HEK293 (cell line): ENCODE data around the gene GGN.

ENCODE experiments used
- CTCF ChIP-seq: fragments of 450-650 bp; formaldehyde crosslinking; IDR thresholded peaks from 2 replicates; pipeline ENCODE4 v1.5.1; 2016; ENCODE audit warnings: missing biosample characterization, missing genetic modification characterization
- PATZ1 ChIP-seq: fragments of 450-650 bp; formaldehyde crosslinking; IDR thresholded peaks from 2 replicates; pipeline ENCODE4 v1.5.1; 2016; ENCODE audit warnings: missing biosample characterization, missing genetic modification characterization
- PBX3 ChIP-seq: sonication (generic); formaldehyde crosslinking; IDR thresholded peaks from 2 replicates; pipeline ENCODE4 v1.8.1; 2022; ENCODE audit warnings: mild to moderate bottlenecking, moderate library complexity, missing genetic modification reagents
- PRDM10 ChIP-seq: fragments of 450-650 bp; formaldehyde crosslinking; IDR thresholded peaks from 2 replicates; pipeline ENCODE4 v1.5.1; 2016; ENCODE audit warnings: missing biosample characterization, missing genetic modification characterization
- REST ChIP-seq: fragments of 450-650 bp; formaldehyde crosslinking; IDR thresholded peaks from 2 replicates; pipeline ENCODE4 v1.5.1; 2016; ENCODE audit warnings: missing biosample characterization, missing genetic modification characterization
- TRIM28 ChIP-seq: IDR thresholded peaks from 2 replicates; pipeline ENCODE4 v1.6.1; 2011; ENCODE audit warnings: low read length, control low read depth, borderline replicate concordance
- YY1 ChIP-seq: fragments of 450-650 bp; formaldehyde crosslinking; IDR thresholded peaks from 2 replicates; pipeline ENCODE4 v1.5.1; 2018; ENCODE audit warnings: missing biosample characterization, missing genetic modification characterization
- ZNF24 ChIP-seq: fragments of 450-650 bp; formaldehyde crosslinking; IDR thresholded peaks from 2 replicates; pipeline ENCODE4 v1.5.1; 2016; ENCODE audit warnings: missing biosample characterization, missing genetic modification characterization
- ZNF362 ChIP-seq: fragments of 450-650 bp; formaldehyde crosslinking; IDR thresholded peaks from 2 replicates; pipeline ENCODE4 v1.5.1; 2016; ENCODE audit warnings: missing biosample characterization, missing genetic modification characterization
- ZNF530 ChIP-seq: fragments of 450-650 bp; formaldehyde crosslinking; IDR thresholded peaks from 2 replicates; pipeline ENCODE4 v1.5.1; 2016; ENCODE audit warnings: low read depth, missing biosample characterization, missing genetic modification characterization
- ZNF585B ChIP-seq: fragments of 450-650 bp; formaldehyde crosslinking; IDR thresholded peaks from 2 replicates; pipeline ENCODE4 v1.5.1; 2016; ENCODE audit warnings: missing biosample characterization, missing genetic modification characterization
- ZNF768 ChIP-seq: fragments of 450-650 bp; formaldehyde crosslinking; IDR thresholded peaks from 2 replicates; pipeline ENCODE4 v1.5.1; 2018; ENCODE audit warnings: missing biosample characterization, mild to moderate bottlenecking, missing genetic modification characterization

GRCh38 chr19:38346837-38347236 lies 41.0 kb downstream of the GGN start:
- TF ChIP-seq CTCF (tag by site-specific recombination) (no peak), ZNF768 (tag by site-specific recombination) (no peak), REST (tag by site-specific recombination) (no peak), ZNF585B (tag by site-specific recombination) (no peak), PRDM10 (tag by site-specific recombination) (no peak), PATZ1 (tag by site-specific recombination) (no peak), TRIM28 (no peak), PBX3 (CRISPR knock-in tag) (no peak), ZNF530 (tag by site-specific recombination) (no peak), YY1 (no peak), ZNF362 (no peak), ZNF24 (tag by site-specific recombination) (no peak)
